K562 (cell line): Measurements from ENCODE around the gene KCNG1. TPM values are rescaled to one million over a fixed set of nuclear protein-coding genes. Genes with fewer than 3 reads are reported as not detected.

ENCODE experiments used
- CBFA2T2 ChIP-seq: fragments of 450-650 bp; conservative IDR thresholded peaks from 2 replicates; pipeline ENCODE4 v1.6.1; 2017; ENCODE audit warnings: mild to moderate bottlenecking
- CREB1 ChIP-seq, 2 experiments: sonication (generic) in 1 of 2; formaldehyde crosslinking in 1 of 2; IDR thresholded peaks; 2 replicates each; pipeline versions ENCODE4 v1.6.1 to v1.8.0; 2012 to 2022; ENCODE audit warnings: inconsistent platforms in 1 of 2, mild to moderate bottlenecking in 1 of 2, missing genetic modification reagents in 1 of 2, moderate library complexity in 1 of 2
- CREM ChIP-seq: IDR thresholded peaks from 2 replicates; pipeline ENCODE4 v1.6.1; 2014; ENCODE audit warnings: antibody characterized with exemption, low read depth
- DDX20 ChIP-seq: fragments of 450-650 bp; IDR thresholded peaks from 2 replicates; pipeline ENCODE4 v1.6.1; 2016; ENCODE audit warnings: missing genetic modification characterization, low read depth, mild to moderate bottlenecking, missing compliant biosample characterization, moderate library complexity
- EGR1 ChIP-seq: fragments of 450-650 bp; conservative IDR thresholded peaks from 2 replicates; pipeline ENCODE4 v1.6.1; 2017; ENCODE audit warnings: mild to moderate bottlenecking
- HSF4 ChIP-seq: fragments of 250-450 bp; sonication (Bioruptor Pico); IDR thresholded peaks from 2 replicates; pipeline ENCODE4 v2.1.2; 2022; ENCODE audit warnings: mild to moderate bottlenecking, moderate library complexity, borderline replicate concordance
- MTA1 ChIP-seq: fragments of 450-650 bp; IDR thresholded peaks from 2 replicates; pipeline ENCODE4 v1.6.1; 2017; ENCODE audit warnings: borderline replicate concordance
- MTA3 ChIP-seq: fragments of 450-650 bp; formaldehyde crosslinking; IDR thresholded peaks from 2 replicates; pipeline ENCODE4 v1.6.1; 2017; ENCODE audit warnings: mild to moderate bottlenecking, borderline replicate concordance
- NR3C1 ChIP-seq: sonication (generic); formaldehyde crosslinking; IDR thresholded peaks from 2 replicates; pipeline ENCODE4 v1.8.1; 2022; ENCODE audit warnings: missing genetic modification reagents
- OTX1 ChIP-seq: fragments of 450-650 bp; formaldehyde crosslinking; IDR thresholded peaks from 2 replicates; pipeline ENCODE4 v1.4.0; 2022; ENCODE audit warnings: mild to moderate bottlenecking
- POLR2A ChIP-seq: fragments of 450-650 bp; conservative IDR thresholded peaks from 2 replicates; pipeline ENCODE4 v1.6.1; 2016
- TBL1XR1 ChIP-seq, 2 experiments: IDR thresholded peaks; 2 replicates each; pipeline ENCODE4 v1.6.1; 2012; ENCODE audit warnings: improper control_type of control experiment in 2 of 2, low read length in 2 of 2, mild to moderate bottlenecking in 1 of 2
- TEAD2 ChIP-seq: fragments of 450-650 bp; IDR thresholded peaks from 2 replicates; pipeline ENCODE4 v1.6.1; 2016; ENCODE audit warnings: missing genetic modification characterization, control low read depth, missing compliant biosample characterization
- TFAM ChIP-seq: fragments of 250-450 bp; sonication (Bioruptor Pico); conservative IDR thresholded peaks from 2 replicates; pipeline ENCODE4 v1.5.0; 2021; ENCODE audit warnings: mild to moderate bottlenecking, moderate library complexity
- ZBTB7A ChIP-seq: IDR thresholded peaks from 2 replicates; pipeline ENCODE4 v1.6.1; 2011; ENCODE audit warnings: low read depth, mild to moderate bottlenecking, low read length, moderate library complexity, borderline replicate concordance; ENCODE audit not compliant: control insufficient read depth
- ZNF445 ChIP-seq: fragments of 250-450 bp; sonication (Bioruptor Pico); IDR thresholded peaks from 2 replicates; pipeline ENCODE4 v1.4.0; 2020; ENCODE audit warnings: low read depth, mild to moderate bottlenecking, moderate library complexity
- ZNF780A ChIP-seq: fragments of 250-450 bp; sonication (Bioruptor Pico); IDR thresholded peaks from 2 replicates; pipeline ENCODE4 v1.5.0; 2021; ENCODE audit warnings: mild to moderate bottlenecking
- polyA plus RNA-seq, 8 experiments: library from polyadenylated mRNA; depleted of rRNA in 4 of 8; stranded (reverse) in 5 of 8; unstranded in 3 of 8; fragments of >200 nt; fragmentation: Nextera tagmentation in 2 of 8; fragmentation: Illumina TruSeq in 1 of 8; extraction: Ambion mirVana in 2 of 8; extraction: Trizol in 1 of 8; gene quantifications; 2 replicates each; pipeline versions ENCODE4 v1.2.1 to v1.2.3, GENCODE V29; 2011 to 2014; ENCODE audit warnings: inconsistent platforms in 1 of 8, missing spikeins in 1 of 8
- total RNA-seq, 7 experiments: library from RNA; depleted of rRNA in 6 of 7; stranded (reverse); fragments of >200 nt in 6 of 7; fragmentation: Illumina TruSeq in 2 of 7; extraction: Trizol in 2 of 7; gene quantifications; 2 replicates each; pipeline versions ENCODE4 v1.2.1 to v1.2.3, GENCODE V29; 2011 to 2021; ENCODE audit warnings: low replicate concordance in 1 of 7
- TF ChIP-seq, protein P1 (sequence below), 2 experiments: fragments of 450-650 bp in 1 of 2; sonication (generic) in 1 of 2; formaldehyde crosslinking; conservative IDR thresholded peaks; 2 replicates each; pipeline versions ENCODE4 v1.4.0 to v1.8.1; 2020 to 2022; ENCODE audit warnings: mild to moderate bottlenecking in 1 of 2, missing genetic modification reagents in 1 of 2
- TF ChIP-seq, protein P2 (sequence below): IDR thresholded peaks from 3 replicates; pipeline ENCODE4 v1.6.1; 2011; ENCODE audit warnings: borderline replicate concordance, mild to moderate bottlenecking; ENCODE audit not compliant: insufficient read length, insufficient read depth
- TF ChIP-seq, protein P3 (sequence below), 2 experiments: fragments of 450-650 bp; IDR thresholded peaks; 2 replicates each; pipeline ENCODE4 v1.6.1; 2016
- TF ChIP-seq, protein P4 (sequence below): IDR thresholded peaks from 2 replicates; pipeline ENCODE4 v1.6.1; 2011; ENCODE audit not compliant: insufficient read length; ENCODE audit errors: extremely low read depth
- TF ChIP-seq, protein P5 (sequence below): fragments of 250-450 bp; sonication (Bioruptor Pico); IDR thresholded peaks from 2 replicates; pipeline ENCODE4 v1.4.0; 2020; ENCODE audit warnings: mild to moderate bottlenecking, moderate library complexity

Gene KCNG1
- total and polyA plus RNA-seq, 9 of the 15 experiments (the other 6 are each of a cell fraction or from before 2014, with no cell fraction given), result 0.06 to 1.5 (median 0.22) TPM; not detected in 2

DNA sequence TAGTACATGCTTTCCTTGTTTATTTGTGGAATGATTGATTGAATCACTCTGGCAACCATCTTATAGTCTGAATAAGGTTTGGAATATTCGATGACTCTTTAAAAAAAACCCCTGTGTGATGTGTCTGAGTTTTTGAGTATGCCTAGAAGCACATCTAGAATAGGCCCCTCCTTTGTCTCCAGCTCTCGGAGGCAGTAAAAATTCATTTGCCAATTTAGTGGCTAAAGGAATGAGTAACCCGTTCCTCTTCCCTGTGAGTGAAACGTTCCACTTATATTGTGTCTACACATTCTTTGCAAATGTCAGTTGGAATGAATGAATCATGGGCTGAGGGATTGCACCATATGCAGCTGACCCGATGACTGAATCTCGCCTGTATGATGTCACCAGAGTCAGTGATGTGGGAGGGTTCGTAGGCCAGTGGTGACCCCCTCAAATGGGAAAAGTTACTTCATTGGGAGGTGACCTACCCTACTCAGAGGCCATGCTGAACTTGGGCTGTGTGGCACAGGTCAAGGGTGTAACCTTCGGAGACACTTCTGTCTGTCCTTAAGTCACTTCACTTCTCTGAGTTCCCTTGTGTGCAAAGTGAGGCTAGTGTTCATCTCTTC, 42.7 kb downstream of the KCNG1 start (continued):
- TF ChIP-seq OTX1 (CRISPR knock-in tag) (no peak), MTA1 (no peak), TEAD2 (no peak), EGR1 (0 out of 2 replicates have a peak, but pooled peaks have one; percentile 20), CREM (peak; percentile 74), DDX20 (no peak), TBL1XR1 (IDR thresholded peaks at IDR 0.05; ENCODE audit: low read length in 2 of 2) (no peak), CBFA2T2 (no peak), ZNF445 (CRISPR knock-in tag) (no peak), NR3C1 (CRISPR knock-in tag) (no peak), CREB1 (IDR thresholded peaks at IDR 0.05) (peak; percentile 48; the same call in 1 of the 2 replicates), CREB1 (CRISPR knock-in tag; IDR thresholded peaks at IDR 0.05) (peak; percentile 51; the same call in 1 of the 2 replicates), TFAM (CRISPR knock-in tag) (no peak), POLR2A (no peak), ZNF780A (no peak), MTA3 (no peak), HSF4 (CRISPR knock-in tag) (no peak), ZBTB7A (no peak)
- TF ChIP-seq, protein P1, sequence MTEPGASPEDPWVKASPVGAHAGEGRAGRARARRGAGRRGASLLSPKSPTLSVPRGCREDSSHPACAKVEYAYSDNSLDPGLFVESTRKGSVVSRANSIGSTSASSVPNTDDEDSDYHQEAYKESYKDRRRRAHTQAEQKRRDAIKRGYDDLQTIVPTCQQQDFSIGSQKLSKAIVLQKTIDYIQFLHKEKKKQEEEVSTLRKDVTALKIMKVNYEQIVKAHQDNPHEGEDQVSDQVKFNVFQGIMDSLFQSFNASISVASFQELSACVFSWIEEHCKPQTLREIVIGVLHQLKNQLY (CRISPR knock-in tag; conservative IDR thresholded peaks at IDR 0.05), result no peak
- TF ChIP-seq, protein P2, sequence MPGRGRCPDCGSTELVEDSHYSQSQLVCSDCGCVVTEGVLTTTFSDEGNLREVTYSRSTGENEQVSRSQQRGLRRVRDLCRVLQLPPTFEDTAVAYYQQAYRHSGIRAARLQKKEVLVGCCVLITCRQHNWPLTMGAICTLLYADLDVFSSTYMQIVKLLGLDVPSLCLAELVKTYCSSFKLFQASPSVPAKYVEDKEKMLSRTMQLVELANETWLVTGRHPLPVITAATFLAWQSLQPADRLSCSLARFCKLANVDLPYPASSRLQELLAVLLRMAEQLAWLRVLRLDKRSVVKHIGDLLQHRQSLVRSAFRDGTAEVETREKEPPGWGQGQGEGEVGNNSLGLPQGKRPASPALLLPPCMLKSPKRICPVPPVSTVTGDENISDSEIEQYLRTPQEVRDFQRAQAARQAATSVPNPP, result no peak
- TF ChIP-seq, protein P3, sequence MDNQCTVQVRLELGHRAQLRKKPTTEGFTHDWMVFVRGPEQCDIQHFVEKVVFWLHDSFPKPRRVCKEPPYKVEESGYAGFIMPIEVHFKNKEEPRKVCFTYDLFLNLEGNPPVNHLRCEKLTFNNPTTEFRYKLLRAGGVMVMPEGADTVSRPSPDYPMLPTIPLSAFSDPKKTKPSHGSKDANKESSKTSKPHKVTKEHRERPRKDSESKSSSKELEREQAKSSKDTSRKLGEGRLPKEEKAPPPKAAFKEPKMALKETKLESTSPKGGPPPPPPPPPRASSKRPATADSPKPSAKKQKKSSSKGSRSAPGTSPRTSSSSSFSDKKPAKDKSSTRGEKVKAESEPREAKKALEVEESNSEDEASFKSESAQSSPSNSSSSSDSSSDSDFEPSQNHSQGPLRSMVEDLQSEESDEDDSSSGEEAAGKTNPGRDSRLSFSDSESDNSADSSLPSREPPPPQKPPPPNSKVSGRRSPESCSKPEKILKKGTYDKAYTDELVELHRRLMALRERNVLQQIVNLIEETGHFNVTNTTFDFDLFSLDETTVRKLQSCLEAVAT (IDR thresholded peaks at IDR 0.05), result no peak
- TF ChIP-seq, protein P4, sequence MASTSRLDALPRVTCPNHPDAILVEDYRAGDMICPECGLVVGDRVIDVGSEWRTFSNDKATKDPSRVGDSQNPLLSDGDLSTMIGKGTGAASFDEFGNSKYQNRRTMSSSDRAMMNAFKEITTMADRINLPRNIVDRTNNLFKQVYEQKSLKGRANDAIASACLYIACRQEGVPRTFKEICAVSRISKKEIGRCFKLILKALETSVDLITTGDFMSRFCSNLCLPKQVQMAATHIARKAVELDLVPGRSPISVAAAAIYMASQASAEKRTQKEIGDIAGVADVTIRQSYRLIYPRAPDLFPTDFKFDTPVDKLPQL, result no peak
- TF ChIP-seq, protein P5, sequence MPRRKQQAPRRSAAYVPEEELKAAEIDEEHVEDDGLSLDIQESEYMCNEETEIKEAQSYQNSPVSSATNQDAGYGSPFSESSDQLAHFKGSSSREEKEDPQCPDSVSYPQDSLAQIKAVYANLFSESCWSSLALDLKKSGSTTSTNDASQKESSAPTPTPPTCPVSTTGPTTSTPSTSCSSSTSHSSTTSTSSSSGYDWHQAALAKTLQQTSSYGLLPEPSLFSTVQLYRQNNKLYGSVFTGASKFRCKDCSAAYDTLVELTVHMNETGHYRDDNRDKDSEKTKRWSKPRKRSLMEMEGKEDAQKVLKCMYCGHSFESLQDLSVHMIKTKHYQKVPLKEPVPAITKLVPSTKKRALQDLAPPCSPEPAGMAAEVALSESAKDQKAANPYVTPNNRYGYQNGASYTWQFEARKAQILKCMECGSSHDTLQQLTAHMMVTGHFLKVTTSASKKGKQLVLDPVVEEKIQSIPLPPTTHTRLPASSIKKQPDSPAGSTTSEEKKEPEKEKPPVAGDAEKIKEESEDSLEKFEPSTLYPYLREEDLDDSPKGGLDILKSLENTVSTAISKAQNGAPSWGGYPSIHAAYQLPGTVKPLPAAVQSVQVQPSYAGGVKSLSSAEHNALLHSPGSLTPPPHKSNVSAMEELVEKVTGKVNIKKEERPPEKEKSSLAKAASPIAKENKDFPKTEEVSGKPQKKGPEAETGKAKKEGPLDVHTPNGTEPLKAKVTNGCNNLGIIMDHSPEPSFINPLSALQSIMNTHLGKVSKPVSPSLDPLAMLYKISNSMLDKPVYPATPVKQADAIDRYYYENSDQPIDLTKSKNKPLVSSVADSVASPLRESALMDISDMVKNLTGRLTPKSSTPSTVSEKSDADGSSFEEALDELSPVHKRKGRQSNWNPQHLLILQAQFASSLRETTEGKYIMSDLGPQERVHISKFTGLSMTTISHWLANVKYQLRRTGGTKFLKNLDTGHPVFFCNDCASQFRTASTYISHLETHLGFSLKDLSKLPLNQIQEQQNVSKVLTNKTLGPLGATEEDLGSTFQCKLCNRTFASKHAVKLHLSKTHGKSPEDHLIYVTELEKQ (CRISPR knock-in tag), result no peak
